Measurements from ENCODE around the gene RCAN2. TPM values are rescaled to one million over a fixed set of nuclear protein-coding genes. Genes with fewer than 3 reads are reported as not detected.

Gene RCAN2
- total RNA-seq, 1 donor from 2014 or later = 3.6 TPM

GRCh38 chr6:46356543-46356942 lies 134.7 kb downstream of the RCAN2 start:
- Mint-ChIP-seq H3K27ac (ENCODE audit: unreplicated experiment) (no peak overlapping the region), H3K9me3 (no peaks in the 10 kb centered on the region), H3K27me3 (ENCODE audit: low read depth) (no peaks in the 10 kb centered on the region), H3K4me1 (no peaks in the 10 kb centered on the region), H3K36me3 (ENCODE audit: low read depth) (no peaks in the 10 kb centered on the region), H3K4me3 (no peak overlapping the region)
- DNase-seq (ENCODE audit: low read depth, low spot score) = no peak
- TF ChIP-seq, protein P1, sequence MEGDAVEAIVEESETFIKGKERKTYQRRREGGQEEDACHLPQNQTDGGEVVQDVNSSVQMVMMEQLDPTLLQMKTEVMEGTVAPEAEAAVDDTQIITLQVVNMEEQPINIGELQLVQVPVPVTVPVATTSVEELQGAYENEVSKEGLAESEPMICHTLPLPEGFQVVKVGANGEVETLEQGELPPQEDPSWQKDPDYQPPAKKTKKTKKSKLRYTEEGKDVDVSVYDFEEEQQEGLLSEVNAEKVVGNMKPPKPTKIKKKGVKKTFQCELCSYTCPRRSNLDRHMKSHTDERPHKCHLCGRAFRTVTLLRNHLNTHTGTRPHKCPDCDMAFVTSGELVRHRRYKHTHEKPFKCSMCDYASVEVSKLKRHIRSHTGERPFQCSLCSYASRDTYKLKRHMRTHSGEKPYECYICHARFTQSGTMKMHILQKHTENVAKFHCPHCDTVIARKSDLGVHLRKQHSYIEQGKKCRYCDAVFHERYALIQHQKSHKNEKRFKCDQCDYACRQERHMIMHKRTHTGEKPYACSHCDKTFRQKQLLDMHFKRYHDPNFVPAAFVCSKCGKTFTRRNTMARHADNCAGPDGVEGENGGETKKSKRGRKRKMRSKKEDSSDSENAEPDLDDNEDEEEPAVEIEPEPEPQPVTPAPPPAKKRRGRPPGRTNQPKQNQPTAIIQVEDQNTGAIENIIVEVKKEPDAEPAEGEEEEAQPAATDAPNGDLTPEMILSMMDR (conservative IDR thresholded peaks at IDR 0.05) = no peak

GRCh38 chr6:46353528-46353927 lies 137.7 kb downstream of the RCAN2 start:
- H3K4me1 Mint-ChIP-seq = no peaks in the 10 kb centered on the region
- H3K27me3 Mint-ChIP-seq (ENCODE audit: low read depth) = no peaks in the 10 kb centered on the region
- H3K4me3 Mint-ChIP-seq = no peak overlapping the region
- no peaks in the 10 kb centered on the region for H3K36me3 Mint-ChIP-seq (ENCODE audit: low read depth)
- TF ChIP-seq, protein P1 (conservative IDR thresholded peaks at IDR 0.05) = no peak
- H3K27ac Mint-ChIP-seq (ENCODE audit: unreplicated experiment) = no peak overlapping the region
- DNase-seq (ENCODE audit: low read depth, low spot score) = no peak
- H3K9me3 Mint-ChIP-seq = no peaks in the 10 kb centered on the region

- Mint-ChIP-seq H3K27ac (ENCODE audit: unreplicated experiment) (no peak overlapping the region), H3K36me3 (ENCODE audit: low read depth) (no peaks in the 10 kb centered on the region), H3K9me3 (no peaks in the 10 kb centered on the region), H3K27me3 (ENCODE audit: low read depth) (no peaks in the 10 kb centered on the region), H3K4me1 (peaks cover 5% of the 10 kb centered on the region), H3K4me3 (no peak overlapping the region)
- TF ChIP-seq, protein P1 (conservative IDR thresholded peaks at IDR 0.05) = no peak
- DNase-seq (ENCODE audit: low read depth, low spot score) = no peak
Measured at GRCh38 chr6:46352541-46353268, 138.5 kb downstream of the RCAN2 start.

GRCh38 chr6:46350714-46351113 lies 140.5 kb downstream of the RCAN2 start:
- Mint-ChIP-seq H3K4me3 (no peak overlapping the region), H3K9me3 (no peaks in the 10 kb centered on the region), H3K27me3 (ENCODE audit: low read depth) (no peaks in the 10 kb centered on the region), H3K36me3 (ENCODE audit: low read depth) (no peaks in the 10 kb centered on the region), H3K4me1 (peaks cover 8% of the 10 kb centered on the region), H3K27ac (ENCODE audit: unreplicated experiment) (no peak overlapping the region)
- TF ChIP-seq, protein P1 (conservative IDR thresholded peaks at IDR 0.05) = no peak
- DNase-seq (ENCODE audit: low read depth, low spot score) = no peak

DNA sequence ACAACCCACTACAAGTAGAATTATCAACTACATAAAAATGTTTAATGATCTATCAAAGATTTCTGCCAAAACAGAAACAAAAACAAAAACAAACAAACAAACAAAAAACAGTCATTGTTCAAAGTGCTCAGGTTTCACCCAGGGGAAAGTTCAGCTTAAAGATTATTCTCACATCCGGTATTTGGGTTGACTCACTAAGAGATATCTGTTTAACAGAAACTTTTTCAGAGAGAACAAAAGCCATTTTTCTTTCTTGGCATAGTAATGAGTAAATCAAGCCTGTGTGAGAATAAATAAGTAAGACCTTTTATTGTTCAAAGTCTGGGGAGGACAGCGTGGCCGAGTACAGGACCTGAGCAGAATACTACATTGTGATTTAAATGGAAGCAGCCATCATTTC lies 143.6 kb downstream of the RCAN2 start:
- H3K4me1 Mint-ChIP-seq = peaks cover 8% of the 10 kb centered on the region
- H3K36me3 Mint-ChIP-seq (ENCODE audit: low read depth) = no peaks in the 10 kb centered on the region
- no peak for DNase-seq (ENCODE audit: low read depth, low spot score)
- TF ChIP-seq, protein P1 (conservative IDR thresholded peaks at IDR 0.05) = no peak
- H3K27me3 Mint-ChIP-seq (ENCODE audit: low read depth) = no peaks in the 10 kb centered on the region
- peaks cover 3% of the 10 kb centered on the region for H3K9me3 Mint-ChIP-seq
- no peak overlapping the region for H3K27ac Mint-ChIP-seq (ENCODE audit: unreplicated experiment)
- no peak overlapping the region for H3K4me3 Mint-ChIP-seq
